Activated CD8-positive, alpha-beta memory T cell treated with anti-CD3 and anti-CD28 coated beads for 4 hours (primary cell): ENCODE data around the gene DBNL.

ENCODE experiments used
- DNase-seq, 2 donors: peaks; one replicate each; pipeline ENCODE4 v3.0.0-alpha.2; 2020; ENCODE audit warnings: low read depth in 2 of 2

Gene DBNL

GRCh38 chr7:44100458-44101302 is 56.2 kb downstream of the DBNL start:
- no peak for DNase-seq

DNA sequence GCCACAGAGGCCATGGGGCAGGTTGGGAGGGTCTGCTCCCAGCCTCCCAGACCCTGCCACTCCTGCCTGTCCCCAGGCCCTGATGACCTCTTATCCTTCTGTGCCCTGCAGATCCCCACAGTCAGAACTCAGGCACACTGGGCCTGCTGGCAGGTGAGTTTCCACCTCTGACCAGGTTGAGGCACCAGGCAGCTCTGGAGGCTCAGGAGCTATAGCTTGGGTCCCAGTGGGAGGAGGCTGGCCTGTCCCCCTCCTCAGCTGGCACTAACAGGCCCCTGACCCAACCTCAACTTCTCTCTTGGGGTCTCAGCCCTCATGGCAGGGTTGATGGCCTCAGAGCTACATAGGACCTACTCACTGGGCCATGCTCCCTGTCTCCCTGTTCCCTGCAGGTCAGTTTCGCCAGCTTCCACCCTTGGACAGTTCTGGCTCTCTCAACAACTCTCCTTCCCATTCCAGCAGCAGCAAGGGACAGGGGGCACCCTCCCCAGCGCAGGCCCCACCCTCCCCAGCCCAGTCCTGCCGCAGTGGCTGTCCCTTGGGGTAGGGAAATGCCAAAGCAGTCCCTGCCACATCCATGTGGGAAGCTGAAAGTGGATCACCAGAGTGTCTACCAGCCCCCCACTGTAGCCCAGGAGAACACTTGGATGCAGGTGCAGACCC is 56.9 kb downstream of the DBNL start:
- DNase-seq, result no peak

DNA sequence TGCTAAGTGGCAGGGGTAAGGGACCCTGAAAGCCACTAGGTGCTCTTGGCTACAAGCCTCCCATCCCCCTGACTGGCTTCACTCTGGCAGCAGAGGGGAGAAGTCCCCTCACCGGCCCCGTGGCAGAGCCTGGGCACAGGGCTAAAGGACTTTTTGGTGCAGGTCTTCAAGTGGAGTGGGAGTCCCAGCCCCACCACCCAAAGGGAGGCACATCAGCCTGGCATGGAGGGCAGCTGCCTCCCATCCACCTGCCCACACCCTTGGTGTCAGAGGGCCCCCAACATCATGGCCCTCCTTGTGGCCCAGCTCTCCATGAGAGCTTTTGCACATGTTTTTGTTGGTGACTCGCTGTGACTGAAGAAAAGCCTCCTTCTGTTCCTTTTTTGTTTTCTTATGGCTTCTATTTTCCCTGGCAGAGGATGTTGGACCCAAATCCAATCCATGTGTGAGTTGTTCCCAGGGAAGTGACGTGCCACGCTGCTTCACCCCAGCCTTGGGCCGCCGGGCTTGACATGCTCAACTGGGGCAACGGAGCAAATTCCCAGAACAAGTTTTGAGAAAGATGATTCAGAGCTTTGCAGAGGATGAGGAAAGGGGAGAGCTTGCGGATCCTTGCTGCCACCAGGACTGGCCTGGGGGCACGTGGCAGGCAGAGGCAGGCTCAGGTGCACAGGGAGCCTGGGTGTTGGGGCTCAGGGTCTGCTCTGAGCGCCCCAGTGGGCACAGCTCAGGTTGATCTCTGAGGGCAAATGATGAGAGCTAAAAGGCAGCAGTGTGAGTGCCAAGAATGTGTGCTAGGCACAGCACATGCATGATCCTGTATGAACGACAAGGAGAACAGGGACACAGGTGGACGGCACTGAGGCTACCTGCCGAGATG is 57.7 kb downstream of the DBNL start:
- no peak for DNase-seq

GRCh38 chr7:44102846-44103565 is 58.5 kb downstream of the DBNL start:
- DNase-seq, result no peak

DNA sequence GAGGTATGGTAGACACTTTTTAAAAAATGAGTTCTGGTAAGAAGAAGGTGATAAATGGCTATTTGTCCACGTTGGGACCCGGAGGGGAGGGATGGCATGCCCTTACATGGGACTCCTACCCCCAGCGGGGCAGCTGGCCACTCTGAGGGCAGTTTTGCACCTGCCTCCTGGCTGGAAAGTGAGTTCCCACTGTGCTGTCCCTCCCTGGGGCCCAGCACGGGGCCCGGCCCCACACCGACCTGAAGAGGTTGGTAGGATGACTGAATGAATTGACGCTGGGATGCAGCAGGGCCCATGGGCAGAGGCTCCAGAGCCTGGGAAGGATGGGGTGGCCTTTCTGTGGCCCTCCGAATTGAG is 59.0 kb downstream of the DBNL start:
- DNase-seq, result no peak

DNA sequence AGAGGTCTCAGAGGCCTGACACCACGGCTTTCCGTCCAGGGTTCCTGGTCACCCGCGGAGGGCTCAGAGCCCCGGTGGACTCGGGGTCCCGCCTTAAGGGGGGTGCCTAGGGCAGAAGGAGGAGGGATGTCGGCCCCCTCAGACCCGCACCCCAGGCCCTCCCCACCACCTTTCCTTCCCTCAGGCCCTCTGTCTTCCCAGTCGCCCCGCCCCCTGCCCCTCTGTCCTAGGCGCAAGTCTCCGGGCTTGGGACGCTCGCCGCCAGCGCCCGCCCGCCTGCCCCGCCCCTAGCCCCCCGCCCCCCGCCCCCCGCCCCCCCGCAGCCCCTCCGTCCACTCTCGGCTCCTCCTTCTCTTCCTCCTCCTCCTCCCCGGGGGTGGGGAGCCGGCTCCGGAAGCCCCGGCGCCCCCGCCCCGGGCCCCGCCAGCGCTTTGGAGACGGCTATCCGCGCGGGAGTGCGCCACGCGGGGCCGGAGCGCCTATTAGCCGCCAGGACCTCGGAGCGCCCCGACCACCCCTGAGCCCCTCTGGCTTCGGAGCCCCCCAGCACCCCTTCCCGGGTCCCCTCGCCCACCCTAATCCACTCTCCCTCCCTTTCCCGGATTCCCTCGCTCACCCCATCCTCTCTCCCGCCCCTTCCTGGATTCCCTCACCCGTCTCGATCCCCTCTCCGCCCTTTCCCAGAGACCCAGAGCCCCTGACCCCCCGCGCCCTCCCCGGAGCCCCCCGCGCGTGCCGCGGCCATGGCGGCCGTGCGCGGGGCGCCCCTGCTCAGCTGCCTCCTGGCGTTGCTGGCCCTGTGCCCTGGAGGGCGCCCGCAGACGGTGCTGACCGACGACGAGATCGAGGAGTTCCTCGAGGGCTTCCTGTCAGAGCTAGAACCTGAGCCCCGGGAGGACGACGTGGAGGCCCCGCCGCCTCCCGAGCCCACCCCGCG is 59.7 kb downstream of the DBNL start, which contains the start of gene AEBP1:
Gene AEBP1 (plus strand): TSS at position 423 of the 937 bp plus-strand sequence. CDS start 321 bp downstream, at position 744.
- no peak for DNase-seq

DNA sequence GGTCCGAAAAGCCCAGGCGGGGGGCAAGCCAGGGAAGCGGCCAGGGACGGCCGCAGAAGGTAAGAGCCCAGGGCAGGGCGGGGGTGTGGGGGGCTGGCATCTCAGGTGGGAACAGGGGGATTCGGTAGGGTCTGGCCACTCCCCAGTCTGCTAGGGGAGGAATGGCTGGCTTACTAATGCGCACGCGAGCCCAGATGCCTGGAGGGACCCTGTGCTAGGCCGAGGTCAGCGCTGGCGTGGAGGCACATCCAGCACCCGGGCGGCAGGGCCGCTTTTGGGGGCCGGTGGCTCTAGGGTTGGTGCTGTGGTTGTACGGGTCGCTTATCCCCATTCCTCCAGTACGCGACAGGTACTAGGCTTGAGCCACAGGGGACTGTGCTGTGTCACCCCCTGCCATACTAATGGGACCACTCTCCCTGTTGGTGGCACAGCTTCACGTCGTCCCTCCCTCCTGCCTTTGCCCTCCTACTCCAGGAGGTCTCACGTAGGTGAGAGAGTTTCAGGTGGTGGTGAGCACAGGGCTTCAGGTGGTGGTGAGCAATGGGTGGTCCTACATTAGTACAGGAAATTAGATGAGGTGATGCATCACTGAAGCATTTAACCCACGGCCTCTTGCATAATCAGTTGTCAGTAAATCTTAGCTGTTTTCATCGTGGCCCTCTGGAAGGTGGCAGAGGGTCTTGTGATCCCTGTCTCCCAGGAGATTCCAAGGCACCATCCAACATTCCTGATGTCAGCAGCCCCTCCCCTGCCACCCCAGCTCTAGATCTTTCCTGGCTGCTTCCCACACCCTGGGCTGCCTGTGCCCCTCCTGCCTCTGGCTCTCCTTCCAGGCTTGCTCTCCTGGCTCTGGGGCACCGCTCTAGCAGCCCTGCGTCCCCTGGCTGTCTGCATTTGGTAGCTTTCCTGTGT is 60.6 kb downstream of the DBNL start:
- DNase-seq, result no peak

DNA sequence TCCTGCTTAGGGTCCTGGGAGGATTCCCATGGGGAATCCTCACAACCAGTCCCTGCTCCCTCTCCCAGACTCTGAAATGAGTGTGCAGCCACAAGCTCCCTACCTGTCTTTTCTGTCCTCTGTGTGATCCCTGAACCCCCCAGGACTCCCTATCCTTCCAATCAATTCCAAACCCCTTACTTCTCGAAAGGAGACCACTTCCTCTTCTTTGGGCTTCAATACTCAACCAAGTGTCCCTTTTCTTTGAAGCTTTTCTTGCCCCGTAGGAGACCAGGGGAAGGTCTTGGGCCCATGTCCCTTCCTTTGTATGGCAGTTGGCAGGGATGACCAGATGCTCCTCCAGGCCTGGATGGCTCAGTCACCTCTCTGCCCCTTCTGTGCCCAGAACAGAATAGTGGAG is 61.3 kb downstream of the DBNL start:
- no peak for DNase-seq

DNA sequence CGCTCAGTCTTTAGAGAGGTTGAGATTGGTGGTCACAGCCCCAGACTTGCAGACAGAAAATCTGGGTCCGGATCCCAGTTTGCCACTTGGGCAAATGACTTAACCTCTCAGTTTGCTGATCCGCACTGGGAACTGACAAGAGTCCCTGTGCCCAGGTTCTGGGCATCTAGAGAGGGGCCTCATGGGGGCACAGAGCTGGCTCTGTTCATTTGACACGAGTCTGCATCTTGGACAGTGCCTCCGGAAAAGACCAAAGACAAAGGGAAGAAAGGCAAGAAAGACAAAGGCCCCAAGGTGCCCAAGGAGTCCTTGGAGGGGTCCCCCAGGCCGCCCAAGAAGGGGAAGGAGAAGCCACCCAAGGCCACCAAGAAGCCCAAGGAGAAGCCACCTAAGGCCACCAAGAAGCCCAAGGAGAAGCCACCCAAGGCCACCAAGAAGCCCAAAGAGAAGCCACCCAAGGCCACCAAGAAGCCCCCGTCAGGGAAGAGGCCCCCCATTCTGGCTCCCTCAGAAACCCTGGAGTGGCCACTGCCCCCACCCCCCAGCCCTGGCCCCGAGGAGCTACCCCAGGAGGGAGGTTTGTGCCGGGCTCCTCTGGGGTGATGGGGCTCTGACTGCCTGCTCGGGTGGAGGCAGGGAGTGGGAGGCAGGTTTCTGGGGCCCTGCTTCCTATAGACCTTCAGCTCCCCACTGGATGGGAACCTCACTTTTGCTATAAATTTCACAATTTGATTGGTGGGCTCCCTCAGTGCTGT is 62.0 kb downstream of the DBNL start:
- DNase-seq, result no peak

DNA sequence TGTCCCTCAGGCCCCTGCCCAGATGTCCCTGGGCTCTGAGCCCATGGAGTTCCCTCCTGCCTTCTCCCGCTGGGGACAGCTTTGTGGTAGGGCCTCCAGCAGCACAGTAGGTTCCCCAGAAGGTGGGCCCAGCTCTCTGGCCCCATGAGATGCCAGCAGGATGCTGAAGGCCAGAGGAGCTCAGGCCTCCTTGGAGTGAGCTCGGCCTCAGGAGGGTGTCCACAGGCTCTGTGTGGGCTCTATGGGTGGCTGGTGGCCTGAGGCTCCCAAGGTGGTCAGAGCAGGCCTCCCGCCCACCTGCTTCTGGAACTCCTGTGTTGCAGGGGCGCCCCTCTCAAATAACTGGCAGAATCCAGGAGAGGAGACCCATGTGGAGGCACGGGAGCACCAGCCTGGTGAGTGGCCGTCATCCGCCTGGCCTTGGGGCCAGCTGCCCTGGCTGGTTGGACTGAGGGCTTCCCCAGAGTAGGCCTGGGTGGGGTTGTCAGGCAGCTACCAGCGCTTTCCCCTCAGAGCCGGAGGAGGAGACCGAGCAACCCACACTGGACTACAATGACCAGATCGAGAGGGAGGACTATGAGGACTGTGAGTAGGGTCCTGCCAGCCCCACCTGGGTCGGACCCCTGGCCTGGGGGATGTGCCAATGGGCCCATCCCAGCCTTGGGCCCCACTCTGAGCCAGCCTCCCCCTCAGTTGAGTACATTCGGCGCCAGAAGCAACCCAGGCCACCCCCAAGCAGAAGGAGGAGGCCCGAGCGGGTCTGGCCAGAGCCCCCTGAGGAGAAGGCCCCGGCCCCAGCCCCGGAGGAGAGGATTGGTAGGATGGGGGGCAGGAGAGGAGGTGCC is 62.8 kb downstream of the DBNL start:
- no peak for DNase-seq

GRCh38 chr7:44107961-44108767 is 63.7 kb downstream of the DBNL start:
- no peak for DNase-seq

DNA sequence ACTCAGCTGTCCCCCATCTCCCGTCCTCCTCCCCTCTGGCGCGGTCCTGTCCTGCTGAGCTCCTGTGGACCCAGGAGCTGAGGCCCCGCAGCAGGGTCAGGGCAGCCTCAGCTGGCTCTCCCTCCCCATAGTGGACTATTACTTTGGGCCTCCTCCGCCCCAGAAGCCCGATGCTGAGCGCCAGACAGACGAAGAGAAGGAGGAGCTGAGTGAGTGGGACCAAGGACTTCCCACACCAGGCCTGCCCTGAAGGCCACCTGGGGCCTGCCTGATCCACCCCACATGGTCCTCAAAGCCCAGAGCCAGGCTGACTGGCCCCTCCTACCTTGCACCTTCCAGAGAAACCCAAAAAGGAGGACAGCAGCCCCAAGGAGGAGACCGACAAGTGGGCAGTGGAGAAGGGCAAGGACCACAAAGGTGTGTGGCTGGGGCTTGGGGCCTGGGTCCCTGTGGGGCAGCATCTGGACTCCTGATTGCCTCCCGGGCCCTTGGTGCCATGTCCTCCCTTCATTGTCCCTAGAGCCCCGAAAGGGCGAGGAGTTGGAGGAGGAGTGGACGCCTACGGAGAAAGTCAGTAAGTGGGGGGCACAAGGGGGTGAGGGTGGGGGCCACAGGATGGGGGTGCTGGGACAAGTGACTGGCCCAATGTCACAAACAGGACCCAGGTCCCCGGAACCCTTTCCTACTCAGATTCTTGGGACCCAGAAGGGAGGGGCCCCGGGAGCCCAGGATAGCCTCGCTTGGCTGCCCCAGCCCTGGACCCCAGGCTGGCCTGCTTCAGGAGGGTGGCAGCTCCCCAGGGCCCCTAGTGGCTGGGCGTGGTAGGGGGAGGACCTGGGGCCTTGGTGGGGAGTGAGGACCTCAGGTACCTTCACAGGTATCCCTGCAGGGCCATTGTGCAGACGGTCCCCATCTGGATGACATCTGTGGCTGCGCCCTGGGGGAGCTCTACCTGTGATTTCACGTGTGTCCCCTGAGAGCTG is 64.6 kb downstream of the DBNL start:
- DNase-seq, result no peak

DNA sequence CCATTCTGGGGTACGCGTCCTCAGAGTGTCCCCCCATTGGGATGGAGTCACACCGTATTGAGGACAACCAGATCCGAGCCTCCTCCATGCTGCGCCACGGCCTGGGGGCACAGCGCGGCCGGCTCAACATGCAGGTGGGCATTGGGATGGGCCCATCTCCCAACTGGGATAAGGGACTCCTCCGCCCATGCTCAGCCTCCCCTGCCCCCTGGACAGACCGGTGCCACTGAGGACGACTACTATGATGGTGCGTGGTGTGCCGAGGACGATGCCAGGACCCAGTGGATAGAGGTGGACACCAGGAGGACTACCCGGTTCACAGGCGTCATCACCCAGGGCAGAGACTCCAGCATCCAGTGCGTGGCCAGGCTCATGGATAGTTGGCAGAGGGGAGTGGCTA is 65.5 kb downstream of the DBNL start:
- no peak for DNase-seq

DNA sequence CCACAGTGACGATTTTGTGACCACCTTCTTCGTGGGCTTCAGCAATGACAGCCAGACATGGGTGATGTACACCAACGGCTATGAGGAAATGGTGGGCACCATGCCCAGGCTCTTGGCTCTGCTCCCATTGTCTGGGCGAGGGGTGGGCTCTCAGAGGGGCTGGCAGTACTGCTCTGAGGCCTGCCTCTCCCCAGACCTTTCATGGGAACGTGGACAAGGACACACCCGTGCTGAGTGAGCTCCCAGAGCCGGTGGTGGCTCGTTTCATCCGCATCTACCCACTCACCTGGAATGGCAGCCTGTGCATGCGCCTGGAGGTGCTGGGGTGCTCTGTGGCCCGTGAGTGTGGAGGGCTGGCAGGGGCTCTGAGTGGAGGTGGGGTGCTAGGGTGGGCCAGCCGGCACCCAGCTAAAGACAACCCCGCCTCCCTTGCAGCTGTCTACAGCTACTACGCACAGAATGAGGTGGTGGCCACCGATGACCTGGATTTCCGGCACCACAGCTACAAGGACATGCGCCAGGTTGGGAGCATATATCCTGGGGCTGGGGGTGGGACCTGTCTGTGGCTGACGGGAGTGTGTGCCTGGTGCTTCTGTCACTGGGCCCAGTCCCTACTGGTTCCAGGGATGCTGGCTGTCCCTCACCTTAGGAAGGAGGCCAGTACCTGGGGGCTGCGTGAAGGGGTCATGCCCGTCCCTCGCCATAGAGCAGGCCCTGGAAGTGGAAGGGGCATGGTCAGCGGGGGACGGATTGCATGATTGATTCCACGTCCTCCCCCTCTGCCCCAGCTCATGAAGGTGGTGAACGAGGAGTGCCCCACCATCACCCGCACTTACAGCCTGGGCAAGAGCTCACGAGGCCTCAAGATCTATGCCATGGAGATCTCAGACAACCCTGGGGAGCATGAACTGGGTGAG is 66.5 kb downstream of the DBNL start:
- DNase-seq, result no peak
